Left ventricle myocardium superior (tissue), 1 donor: ENCODE data around the gene ZFP1. TPM values are rescaled to one million over a fixed set of nuclear protein-coding genes. Genes with fewer than 3 reads are reported as not detected.

ENCODE experiments used
- ATAC-seq: fragments of 200-7000 bp; cut with Tn5 transposase; one replicate; pipeline ENCODE4 v1.9.1; 2020; ENCODE audit warnings: mild to moderate bottlenecking, moderate library complexity
- DNase-seq: peaks from one replicate; pipeline ENCODE4 v3.0.0-alpha.2; 2020
- intact Hi-C: fragments of 100-400 bp; cut with micrococcal nuclease; formaldehyde crosslinking; loops from one replicate; pipeline ENCODE4 v1.11.0; 2022
- total RNA-seq: library from RNA; stranded (reverse); fragmentation: NEBNext Ultra II Directional; extraction: Animal tissue kit (Norgen Biotek cat#: 25700); gene quantifications from one replicate; pipeline ENCODE4 v1.2.1, GENCODE V29; 2021
- donor health status: DM: no; HTN: yes; CAD: no; lungs with severe emphysema.

ZFP1 gene
- total RNA-seq, 1 donor from 2014 or later, result 6.7 TPM

DNA sequence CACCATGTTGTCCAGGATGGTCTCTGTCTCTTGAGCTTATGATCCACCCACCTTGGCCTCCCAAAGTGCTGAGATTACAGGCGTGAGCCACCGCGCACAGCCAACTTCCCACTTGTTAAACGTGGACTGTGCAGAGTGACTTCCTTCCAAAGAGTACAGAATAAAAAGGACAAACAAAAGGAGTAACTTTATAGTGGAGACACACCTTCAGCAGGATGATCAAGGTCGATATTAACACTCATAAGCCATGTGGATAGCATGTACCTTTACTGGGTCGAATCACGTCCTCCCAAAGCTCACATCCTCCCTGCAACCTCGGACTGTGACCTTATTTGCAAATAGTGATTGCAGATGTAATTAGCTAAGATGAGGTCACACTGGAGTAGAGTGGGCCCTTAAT, 10.1 kb upstream of the ZFP1 start:
- DNase-seq (no peak), ATAC-seq (no peak)
- intact Hi-C loops, result no loop called here

DNA sequence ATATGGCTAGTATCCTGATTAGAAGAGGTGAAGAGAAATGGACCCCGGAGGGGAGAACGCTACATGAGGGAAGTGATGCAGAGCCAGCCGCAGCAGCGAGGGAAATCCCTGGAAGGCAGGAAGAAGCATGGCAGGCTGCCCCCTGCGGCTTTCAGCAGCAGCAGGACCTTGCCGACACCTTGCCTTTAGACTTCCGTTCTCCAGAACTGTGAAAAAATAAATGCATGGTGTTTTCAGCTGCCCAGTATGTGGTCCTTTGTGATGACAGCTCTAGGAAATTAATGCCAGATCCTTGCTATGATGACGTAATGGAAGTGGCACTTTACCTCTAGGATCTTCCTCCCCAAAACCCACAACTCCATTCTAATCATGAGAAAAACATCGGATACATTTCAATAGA, 9.7 kb upstream of the ZFP1 start:
- ATAC-seq, result no peak
- intact Hi-C loops, result no loop called here
- DNase-seq, result no peak

DNA sequence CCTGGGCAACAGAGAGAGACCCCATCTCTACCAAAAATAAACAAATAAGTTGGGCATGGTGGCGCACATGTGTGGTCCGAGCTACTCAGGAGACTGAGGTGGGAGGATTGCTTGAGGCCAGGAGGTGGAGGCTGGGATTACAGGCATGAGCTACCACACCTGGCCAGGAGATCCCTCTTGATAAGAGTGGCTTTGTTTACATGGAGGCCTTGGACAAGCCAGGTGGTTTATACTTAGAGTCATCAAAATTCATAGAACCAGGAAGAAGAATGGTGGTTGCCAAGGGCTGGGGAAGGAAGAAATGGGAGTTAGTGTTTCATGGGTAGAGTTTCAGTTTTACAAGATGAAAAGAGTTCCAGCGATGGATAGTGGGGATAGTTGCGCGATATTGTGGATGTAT, 8.8 kb upstream of the ZFP1 start:
- no peak for ATAC-seq
- intact Hi-C loops, result no loop called here
- DNase-seq, result no peak

DNA sequence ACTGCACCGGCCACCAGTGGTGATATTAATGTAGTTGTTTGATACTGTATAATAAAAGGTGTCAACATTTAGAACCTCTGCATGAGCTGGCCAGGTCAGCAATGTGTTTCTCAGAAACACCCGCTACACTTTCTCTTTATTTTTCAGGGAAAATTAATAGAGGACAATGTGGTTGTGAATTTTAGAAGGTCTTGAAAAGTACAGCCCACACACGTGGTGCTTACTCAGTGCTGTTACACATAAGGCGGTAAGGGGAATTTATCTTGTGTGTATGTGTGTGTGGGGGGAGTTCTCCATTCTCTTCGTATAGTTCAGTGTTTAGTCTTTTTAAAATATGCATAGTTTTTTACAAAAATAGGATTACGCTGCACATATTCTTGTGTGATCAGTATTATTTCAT, 4.4 kb upstream of the ZFP1 start:
- ATAC-seq (no peak), DNase-seq (no peak)
- intact Hi-C loops, result no loop called here

DNA sequence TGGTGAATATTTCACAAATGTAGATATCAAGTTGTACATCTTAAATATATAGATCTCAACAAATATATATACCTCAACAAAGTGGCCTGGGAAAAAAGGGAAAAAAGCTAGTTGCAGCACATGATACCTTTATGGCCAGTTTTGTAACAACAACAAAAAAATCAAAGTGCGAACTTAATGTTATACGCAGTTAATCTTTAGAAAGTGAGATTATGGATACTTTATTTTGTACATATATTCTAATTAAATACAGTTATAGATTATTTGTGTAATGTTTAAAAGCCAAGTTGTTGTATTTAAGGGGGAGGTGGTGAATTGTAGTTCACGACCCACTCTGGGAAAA, 385 bp upstream of the ZFP1 start:
- intact Hi-C loops, result no loop called here
- DNase-seq (no peak), ATAC-seq (no peak)

DNA sequence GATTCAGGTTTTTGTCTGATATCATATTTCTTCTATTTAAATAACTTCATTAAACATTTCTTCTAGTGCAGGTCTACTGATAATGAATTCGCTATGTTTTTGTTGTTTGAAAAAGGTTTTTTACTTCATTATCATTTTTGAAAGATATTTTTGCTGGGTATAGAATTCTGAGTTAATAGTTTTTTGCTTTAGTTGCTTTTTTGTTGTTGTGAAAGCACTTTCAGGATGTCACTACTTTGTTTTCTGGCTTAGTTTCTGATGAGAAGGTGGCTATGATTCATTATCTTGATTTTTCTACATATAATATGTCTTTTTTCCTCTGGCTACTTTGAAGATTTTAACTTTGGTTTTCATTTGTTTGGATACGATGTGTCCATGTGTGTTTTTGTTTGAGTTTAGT, 3.5 kb downstream of the ZFP1 start:
- DNase-seq, result no peak
- intact Hi-C loops, result no loop called here
- ATAC-seq, result no peak

DNA sequence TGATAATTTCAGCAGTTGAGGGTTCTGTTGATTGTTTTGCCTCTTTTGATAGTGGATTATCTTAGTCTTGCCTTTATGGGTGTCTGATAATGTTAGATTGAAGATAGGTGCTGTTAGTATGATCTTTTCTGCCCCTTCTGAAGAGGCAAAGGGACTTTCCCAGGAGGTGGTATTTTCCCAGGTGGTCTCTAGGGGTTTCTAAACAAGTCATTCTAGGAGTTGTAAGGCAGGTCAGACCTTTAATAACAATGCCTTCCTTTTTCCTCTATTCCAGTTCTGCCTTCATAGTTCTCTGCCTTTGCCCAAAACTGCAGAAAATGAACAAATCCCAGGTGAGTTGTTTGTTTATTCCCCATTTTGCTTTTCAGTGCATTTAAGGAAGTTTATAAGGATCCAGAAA, 4.3 kb downstream of the ZFP1 start:
- intact Hi-C loops, result no loop called here
- ATAC-seq (no peak), DNase-seq (no peak)

DNA sequence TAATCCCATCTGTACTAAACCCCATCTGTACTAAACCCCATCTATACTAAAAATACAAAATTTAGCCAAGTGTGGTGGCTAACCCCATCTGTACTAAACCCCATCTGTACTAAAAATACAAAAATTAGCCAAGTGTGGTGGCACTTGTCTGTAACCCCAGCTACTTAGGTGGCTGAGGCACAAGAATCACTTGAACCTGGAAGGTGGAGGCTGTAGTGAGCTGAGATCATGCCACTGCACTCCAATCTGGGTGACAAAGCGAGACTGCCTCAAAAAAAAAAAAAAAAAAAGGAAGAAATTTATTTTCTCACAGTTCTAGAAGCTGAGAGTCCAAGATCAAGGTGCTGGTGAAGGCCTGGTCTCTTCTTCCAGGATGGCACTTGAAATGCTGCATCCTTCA, 12.1 kb downstream of the ZFP1 start:
- DNase-seq (no peak), ATAC-seq (no peak)
- intact Hi-C loops, result no loop called here

DNA sequence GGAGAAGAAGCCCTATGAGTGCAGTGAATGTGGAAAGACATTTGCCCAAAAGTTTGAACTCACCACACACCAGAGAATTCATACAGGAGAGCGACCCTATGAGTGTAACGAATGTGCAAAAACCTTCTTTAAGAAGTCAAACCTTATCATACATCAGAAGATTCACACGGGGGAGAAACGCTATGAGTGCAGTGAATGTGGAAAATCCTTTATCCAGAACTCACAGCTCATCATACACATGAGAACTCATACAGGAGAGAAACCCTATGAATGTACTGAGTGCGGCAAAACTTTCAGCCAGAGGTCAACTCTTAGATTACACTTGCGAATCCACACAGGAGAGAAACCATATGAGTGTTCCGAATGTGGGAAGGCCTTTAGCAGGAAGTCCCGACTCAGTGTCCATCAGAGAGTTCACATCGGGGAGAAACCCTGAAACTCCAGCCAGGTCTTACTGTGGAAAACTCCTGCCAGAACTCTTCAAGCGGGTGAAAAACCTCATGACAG, 21.6 kb downstream of the ZFP1 start:
- intact Hi-C loops, result no loop called here
- no peak for ATAC-seq
- DNase-seq, result no peak

DNA sequence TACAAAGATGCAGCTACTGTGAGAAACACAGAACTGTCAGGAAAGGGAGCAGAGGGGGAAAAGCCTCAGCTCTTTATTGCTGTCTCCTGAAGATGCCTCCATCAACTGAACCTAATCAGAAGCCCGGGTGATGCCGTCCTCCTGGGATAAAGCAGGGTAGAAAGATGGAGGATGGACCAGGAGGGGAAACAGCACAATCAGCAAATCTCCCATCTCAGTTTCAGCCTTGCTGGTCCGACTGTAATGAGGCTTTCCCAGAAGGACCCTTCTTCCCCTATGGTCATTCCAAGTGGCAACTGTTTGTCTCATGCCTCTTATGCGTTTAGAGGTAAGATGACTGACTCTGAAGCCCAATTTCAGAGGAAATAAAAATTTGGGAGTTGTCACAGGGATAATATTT, 24.3 kb downstream of the ZFP1 start:
- DNase-seq (no peak), ATAC-seq (no peak)
- intact Hi-C loops, result no loop called here

DNA sequence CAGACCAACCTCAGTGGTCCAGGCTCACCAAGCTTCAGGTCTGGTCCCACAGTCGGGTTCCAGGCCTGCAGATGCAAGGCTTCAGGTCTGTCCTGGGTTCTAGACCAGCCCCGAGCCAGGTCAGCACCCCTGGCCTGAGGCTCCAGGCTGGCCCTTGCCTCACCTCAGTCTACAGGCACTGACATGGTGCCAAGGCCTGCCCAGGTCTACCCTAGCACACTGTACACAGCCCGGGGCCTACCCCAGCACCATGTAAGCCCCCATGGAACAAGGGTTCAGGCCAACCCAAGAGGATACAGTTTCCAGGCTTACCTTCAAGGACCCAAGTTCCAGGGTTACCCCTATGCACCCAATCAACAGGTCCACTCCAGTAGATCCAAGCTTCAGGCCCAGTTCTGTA, 26.8 kb downstream of the ZFP1 start:
- intact Hi-C loops, result no loop called here
- no peak for DNase-seq
- ATAC-seq, result no peak

DNA sequence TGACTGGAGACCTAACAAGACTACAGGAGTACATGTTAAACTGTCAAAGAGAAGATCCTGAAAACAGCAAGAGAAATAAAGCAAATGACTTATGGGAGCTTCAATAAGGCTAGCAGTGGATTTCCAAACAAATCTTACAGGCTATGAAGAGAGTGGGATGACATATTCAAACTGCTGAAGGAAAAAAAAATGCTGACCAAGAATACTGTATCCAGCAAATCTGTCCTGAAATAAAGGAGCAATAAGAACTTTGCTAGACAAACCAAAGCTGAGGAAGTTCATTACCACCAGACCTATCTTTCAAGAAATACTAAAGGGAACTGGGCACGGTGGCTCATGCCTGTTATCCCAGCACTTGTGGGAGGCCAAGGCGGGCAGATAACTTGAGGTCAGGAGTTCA, 28.6 kb downstream of the ZFP1 start:
- ATAC-seq (no peak), DNase-seq (no peak)
- intact Hi-C loops, result no loop called here

DNA sequence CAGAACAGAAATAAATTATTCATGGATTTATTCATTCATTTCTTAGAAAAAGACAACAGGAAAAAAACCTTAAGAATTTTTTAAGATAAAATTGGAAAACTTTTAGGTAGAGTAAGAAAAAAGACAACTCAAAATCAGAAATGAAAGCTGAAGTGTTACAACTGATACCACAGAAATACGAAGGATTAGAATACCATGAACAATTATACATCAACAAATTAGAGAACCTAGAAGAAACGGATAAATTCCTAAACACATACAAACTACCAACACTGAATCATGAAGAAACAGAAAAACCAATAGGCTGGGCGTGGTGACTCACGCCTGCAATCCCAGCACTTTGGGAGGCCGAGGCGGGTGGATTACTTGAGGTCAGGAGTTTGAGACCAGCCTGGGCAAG, 30.9 kb downstream of the ZFP1 start:
- no peak for DNase-seq
- intact Hi-C loops, result no loop called here
- no peak for ATAC-seq

DNA sequence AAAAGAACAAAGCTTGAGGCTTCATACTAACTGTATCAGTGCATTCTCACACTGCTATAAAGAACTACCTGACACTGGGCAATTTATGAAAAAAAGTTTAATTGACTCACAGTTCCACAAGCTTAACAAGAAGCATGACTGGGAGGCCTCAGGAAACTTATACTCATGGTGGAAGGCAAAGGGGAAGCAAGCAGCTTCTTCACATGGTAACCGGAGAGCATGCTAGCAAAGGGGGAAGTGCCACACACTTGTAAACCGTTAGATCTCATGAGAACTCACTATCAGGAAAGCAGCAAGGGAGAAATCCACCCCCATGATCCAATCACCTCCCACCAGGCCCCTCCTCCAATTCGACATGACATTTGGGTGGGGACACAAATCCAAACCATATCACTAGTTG, 33.3 kb downstream of the ZFP1 start:
- intact Hi-C loops, result no loop called here
- ATAC-seq, result no peak
- DNase-seq, result no peak

DNA sequence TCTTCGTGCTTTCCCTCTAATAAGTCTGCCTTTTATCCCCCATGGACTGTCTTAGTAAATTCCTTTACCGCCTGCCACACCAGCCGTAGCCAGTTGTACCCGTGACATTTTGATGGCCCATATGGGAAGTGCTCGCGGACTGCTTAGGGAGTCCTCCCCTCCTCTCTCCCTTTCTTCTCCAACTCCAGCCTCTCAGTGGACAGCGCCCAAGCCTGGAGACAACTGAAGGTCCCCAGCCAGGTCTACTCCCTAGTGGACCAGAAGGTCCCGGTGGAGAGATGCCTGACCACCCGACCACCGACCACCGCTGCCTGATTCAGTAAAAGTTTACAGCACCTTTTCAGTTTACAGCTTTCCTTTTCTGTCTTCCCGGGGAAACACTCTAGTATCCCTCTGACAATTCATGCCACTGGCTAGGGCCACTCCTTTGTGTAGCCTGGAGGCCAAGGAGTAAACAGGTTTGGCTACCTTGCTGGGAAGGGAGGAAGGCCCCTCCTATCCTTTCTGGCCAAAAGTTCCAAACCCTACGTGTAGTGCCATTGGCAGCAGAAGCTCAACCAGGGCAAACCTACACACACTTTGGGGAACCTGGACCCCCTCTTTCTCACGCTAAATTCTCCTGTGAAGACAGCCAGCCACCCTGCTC, 40.6 kb downstream of the ZFP1 start:
- intact Hi-C loops, result no loop called here
- DNase-seq, result no peak
- ATAC-seq, result no peak

DNA sequence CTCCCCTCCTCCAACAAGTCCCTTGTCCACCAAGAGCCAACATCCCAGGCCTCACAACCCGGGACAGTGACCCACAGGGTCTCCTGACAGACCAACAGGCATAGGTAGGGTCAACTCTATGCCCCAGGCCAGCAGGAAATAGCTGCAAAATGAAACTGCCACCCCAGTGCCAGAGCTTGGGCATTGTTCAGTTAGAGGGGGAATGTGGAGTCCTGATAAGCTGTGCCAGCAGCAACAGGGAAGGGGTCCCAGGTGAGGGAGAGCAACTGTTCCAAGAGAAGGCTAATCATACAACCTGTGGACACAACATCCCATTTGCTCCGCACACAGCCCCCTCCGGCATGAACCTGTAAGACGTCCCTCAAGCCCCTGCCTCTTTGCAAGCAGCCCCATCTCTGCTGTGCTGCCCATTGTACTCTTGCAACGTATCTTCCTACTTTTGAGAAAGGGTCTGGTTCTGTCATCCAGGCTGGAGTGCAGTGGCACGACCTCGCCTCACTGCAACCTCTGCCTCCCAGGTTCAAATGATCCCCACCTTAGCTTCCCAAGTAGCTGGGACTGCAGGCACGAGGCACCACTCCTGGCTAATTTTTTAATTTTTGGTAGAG, 41.4 kb downstream of the ZFP1 start:
- DNase-seq (no peak), ATAC-seq (no peak)
- intact Hi-C loops, result no loop called here

DNA sequence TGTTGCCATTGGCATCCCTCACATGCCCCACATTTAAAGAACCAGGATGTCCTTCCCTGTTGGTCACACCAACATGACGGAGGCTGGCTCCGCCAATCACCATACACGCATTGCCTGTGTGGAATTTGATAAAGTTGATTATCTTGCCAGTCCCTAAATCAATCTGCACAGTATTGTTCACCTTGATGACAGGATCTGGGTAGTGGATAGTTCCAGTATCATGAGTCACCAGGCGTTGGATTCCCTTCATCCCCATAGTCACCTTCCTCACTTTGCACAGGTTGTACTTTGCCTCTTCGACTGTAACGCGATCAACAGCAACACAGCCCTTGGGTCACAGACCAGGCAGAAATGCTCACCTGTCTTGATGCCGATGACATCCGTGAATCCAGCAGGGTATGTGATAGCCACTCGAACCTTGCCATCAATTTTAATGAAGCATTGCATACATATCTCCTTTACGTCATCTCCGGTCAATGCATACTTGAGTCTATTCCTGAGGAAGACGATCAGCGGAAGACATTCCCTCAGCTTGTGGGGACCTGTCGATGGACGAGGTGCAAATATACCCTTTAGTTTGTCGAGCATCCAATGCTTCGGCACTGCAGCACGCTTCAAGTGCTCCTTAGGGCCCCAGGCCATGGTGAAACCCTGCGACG, 44.4 kb downstream of the ZFP1 start:
- no peak for ATAC-seq
- intact Hi-C loops, result no loop called here
- no peak for DNase-seq

DNA sequence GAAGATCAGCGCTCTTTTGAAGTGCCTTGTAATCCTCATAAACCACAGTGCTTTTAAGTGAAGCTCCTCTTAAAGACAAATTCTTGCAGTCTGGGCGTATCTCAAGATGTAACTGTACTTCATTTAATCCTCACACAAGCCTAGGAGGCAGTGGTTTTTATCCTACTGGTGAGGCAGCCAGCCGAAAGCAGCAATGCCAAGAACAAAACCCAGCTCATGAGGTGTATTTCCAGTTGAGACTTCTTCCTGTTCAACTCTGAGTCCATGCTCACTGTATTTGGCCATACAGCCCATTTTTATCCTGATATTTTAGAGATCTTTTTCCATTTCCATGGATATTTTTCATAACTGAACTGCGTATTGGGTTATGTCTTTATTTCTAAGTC, 44.9 kb downstream of the ZFP1 start:
- intact Hi-C loops, result no loop called here
- no peak for DNase-seq
- ATAC-seq, result no peak

DNA sequence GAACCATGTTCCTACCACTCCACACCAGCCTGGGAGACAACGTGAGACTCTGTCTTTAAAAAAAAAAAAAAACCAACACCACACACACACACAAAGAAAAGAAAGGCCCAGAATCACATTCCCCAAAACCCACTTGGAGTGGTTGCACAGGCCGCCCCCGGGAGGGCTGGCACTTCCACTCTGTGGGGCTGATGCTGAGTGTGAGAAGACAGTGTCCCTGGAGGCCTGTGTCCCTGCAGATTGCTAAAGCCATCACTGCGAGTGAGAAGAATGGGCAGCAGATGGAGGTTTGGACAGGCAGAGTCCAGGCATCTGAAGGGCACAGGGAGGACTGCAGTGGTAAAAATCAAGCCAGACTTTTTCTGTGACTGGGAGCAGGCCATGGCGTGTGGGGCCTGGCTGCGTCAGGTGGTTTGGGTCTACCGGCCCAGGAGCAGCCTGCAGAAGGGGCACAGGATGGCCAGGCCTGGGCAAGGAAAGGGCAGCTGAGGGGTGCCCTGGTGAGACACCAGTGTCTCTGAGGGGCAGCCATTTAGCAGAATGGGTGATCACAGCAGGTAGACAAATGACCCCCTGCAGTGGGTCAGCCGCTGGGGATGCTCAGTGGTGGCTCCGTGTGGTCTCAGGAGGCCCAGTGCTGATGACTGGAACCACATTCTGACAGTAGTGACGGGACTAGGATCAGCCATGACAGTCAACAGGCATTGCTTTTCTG, 45.6 kb downstream of the ZFP1 start:
- ATAC-seq (no peak), DNase-seq (no peak)
- intact Hi-C loops, result no loop called here
